Measurements from ENCODE around the gene APOE. TPM values are rescaled to one million over a fixed set of nuclear protein-coding genes. Genes with fewer than 3 reads are reported as not detected.

APOE gene
- total and polyA plus RNA-seq, 9 of the 15 experiments (the other 6 are each of a cell fraction or from before 2014, with no cell fraction given), result 0.14 to 180 (median 58.1) TPM; not detected in 1

- TF ChIP-seq ERF (CRISPR knock-in tag; IDR thresholded peaks at IDR 0.05), result 0 out of 2 replicates have a peak, but pooled peaks have one; percentile 23
- TF ChIP-seq ZMIZ1 (IDR thresholded peaks at IDR 0.05; ENCODE audit: low read depth in 2 of 2, low read length in 2 of 2), result no peak
- TF ChIP-seq PKNOX1 (IDR thresholded peaks at IDR 0.05), result peak; percentile 42; the same call in 1 of the 2 replicates
- TF ChIP-seq ZBTB43 (CRISPR knock-in tag; IDR thresholded peaks at IDR 0.05), result no peak
- no peak for TF ChIP-seq ZNF12 (CRISPR knock-in tag; IDR thresholded peaks at IDR 0.05)
- no peak for TF ChIP-seq HNRNPK (IDR thresholded peaks at IDR 0.05; ENCODE audit: low read depth, low read length, poor library complexity, severe bottlenecking)
- TF ChIP-seq POLR2H (tag; IDR thresholded peaks at IDR 0.05; ENCODE audit: low read depth), result no peak
- no peak for TF ChIP-seq ZNF232 (CRISPR knock-in tag; IDR thresholded peaks at IDR 0.05)
- no peak for TF ChIP-seq CXXC5 (CRISPR knock-in tag; IDR thresholded peaks at IDR 0.05)
- no peak for TF ChIP-seq ZNF740 (CRISPR knock-in tag; IDR thresholded peaks at IDR 0.05)
- TF ChIP-seq ZNF740 (tag; IDR thresholded peaks at IDR 0.05), result no peak
- TF ChIP-seq EGR1 (conservative IDR thresholded peaks at IDR 0.05), result no peak
- TF ChIP-seq ZNF778 (CRISPR knock-in tag; IDR thresholded peaks at IDR 0.05), result no peak
- TF ChIP-seq TCF7 (IDR thresholded peaks at IDR 0.05; ENCODE audit: borderline replicate concordance), result no peak
- TF ChIP-seq BRF2 (IDR thresholded peaks at IDR 0.05; ENCODE audit: borderline replicate concordance, insufficient read depth, insufficient read length), result no peak
- no peak for TF ChIP-seq E2F3 (CRISPR knock-in tag; IDR thresholded peaks at IDR 0.05)
Measured at GRCh38 chr19:44955505-44956439, 50.2 kb downstream of the APOE start (continued).
